HepG2 (cell line): ENCODE results near the gene ADGRF5. TPM values are rescaled to one million over a fixed set of nuclear protein-coding genes. Genes with fewer than 3 reads are reported as not detected.

ENCODE experiments used
- ATAC-seq: fragments of 200-7000 bp; cut with Tn5 transposase; 3 replicates; pipeline ENCODE4 v1.9.1; 2020; ENCODE audit warnings: mild to moderate bottlenecking, moderate library complexity
- BruUV-seq: library from RNA; stranded (reverse); fragments of 400-500 nt; replicated peaks from 2 replicates; lab custom pipeline; 2021; lab: Mats Ljungman, UMichigan
- CTCF ChIA-PET: fragments of 300-600 bp; formaldehyde crosslinking; extraction: SDS; loops from one replicate; lab custom pipeline; 2021; ENCODE audit warnings: low total read pairs, inconsistent platforms, low intra/inter-chr PET ratio; lab: Yijun Ruan, JAX
- POLR2A ChIA-PET: fragments of 350-600 bp; sonication (Branson Sonifier 250); formaldehyde crosslinking; loops from one replicate; lab custom pipeline; 2020; ENCODE audit warnings: antibody characterized with exemption, inconsistent platforms; lab: Yijun Ruan, JAX
- DNase-seq: peaks from one replicate; pipeline ENCODE4 v3.0.0-alpha.2; 2015; ENCODE audit warnings: low spot score
- FAIRE-seq: peaks from 3 replicates; lab custom pipeline; 2011; peaks lifted over from hg19 to GRCh38; lab: Jason Lieb, UNC
- H2AFZ ChIP-seq: one replicate; pipeline ENCODE4 v1.6.1; 2011; ENCODE audit warnings: low read length, inconsistent platforms
- H3K27ac ChIP-seq: fragments of 300-600 bp; 3 replicates; pipeline ENCODE4 v1.8.0; 2011; ENCODE audit warnings: mixed run types, mild to moderate bottlenecking, mixed read lengths, low read length, inconsistent platforms; ENCODE audit not compliant: insufficient read depth; ENCODE audit errors: extremely low read length
- H3K27me3 ChIP-seq, 2 experiments: fragments of 200-600 bp in 1 of 2; 2 replicates in 1 of 2; 3 replicates in 1 of 2; pipeline versions ENCODE4 v1.6.0 to v1.8.0; 2011; ENCODE audit warnings: low read length in 2 of 2, mild to moderate bottlenecking in 2 of 2, moderate library complexity in 2 of 2, inconsistent platforms in 1 of 2; ENCODE audit not compliant: insufficient read depth in 2 of 2, control insufficient read depth in 1 of 2
- H3K36me3 ChIP-seq, 2 experiments: fragments of 200-600 bp in 1 of 2; replicated peaks in 1 of 2; 2 replicates in 1 of 2; 3 replicates in 1 of 2; pipeline versions ENCODE4 v1.5.1 to v1.8.0; 2011; ENCODE audit warnings: low read length in 2 of 2, inconsistent platforms in 1 of 2; ENCODE audit not compliant: insufficient read depth in 2 of 2, control insufficient read depth in 1 of 2
- H3K4me1 ChIP-seq: 2 replicates; pipeline ENCODE4 v1.5.1; 2012; ENCODE audit warnings: low read length, inconsistent platforms; ENCODE audit not compliant: insufficient read depth
- H3K4me2 ChIP-seq: 2 replicates; pipeline ENCODE4 v1.6.0; 2011; ENCODE audit warnings: low read depth, low read length, inconsistent platforms
- H3K4me3 ChIP-seq, 3 experiments: fragments of 200-600 bp in 1 of 3; sonication (generic), shearing (Covaris generic) in 1 of 3; replicated peaks in 1 of 3; 2 replicates each; pipeline ENCODE4 v1.5.1; 2011 to 2016; ENCODE audit warnings: low read length in 3 of 3, inconsistent platforms in 2 of 3, low read depth in 2 of 3, mild to moderate bottlenecking in 2 of 3, control low read depth in 1 of 3, mixed read lengths in 1 of 3; ENCODE audit not compliant: insufficient read depth in 1 of 3
- H3K79me2 ChIP-seq: one replicate; pipeline ENCODE4 v1.6.1; 2011; ENCODE audit warnings: low read length, inconsistent platforms; ENCODE audit not compliant: insufficient read depth
- H3K9ac ChIP-seq: 2 replicates; pipeline ENCODE4 v1.6.0; 2011; ENCODE audit warnings: mild to moderate bottlenecking, low read depth, low read length, inconsistent platforms; ENCODE audit not compliant: insufficient read depth
- H3K9me3 ChIP-seq: 2 replicates; pipeline ENCODE4 v1.5.1; 2012; ENCODE audit warnings: mild to moderate bottlenecking, low read length
- H4K20me1 ChIP-seq: 2 replicates; pipeline ENCODE4 v1.6.0; 2011; ENCODE audit warnings: inconsistent platforms, mild to moderate bottlenecking, low read length, moderate library complexity; ENCODE audit not compliant: insufficient read depth
- KLF12 ChIP-seq: sonication (generic); formaldehyde crosslinking; IDR thresholded peaks from 2 replicates; pipeline ENCODE4 v1.4.0; 2020; ENCODE audit warnings: missing genetic modification reagents, borderline replicate concordance
- PHF5A ChIP-seq: IDR thresholded peaks from one replicate; pipeline ENCODE4 v1.6.1; 2018; ENCODE audit warnings: low read depth, missing genetic modification reagents; ENCODE audit not compliant: unreplicated experiment
- WGBS: methylation state at CpG from one replicate; pipeline ENCODE4 v1.1.6; 2017; ENCODE audit warnings: low lambda C conversion rate; 5-methylcytosine and 5-hydroxymethylcytosine counted together
- in situ Hi-C: cut with HindIII; loops from 2 replicates; pipeline ENCODE4 v1.10.0; 2017; ENCODE audit warnings: low pct_unique_long_range_greater_than_20kb; ENCODE audit not compliant: extremely low pct_ligation_motif_present
- intact Hi-C: fragments of 100-400 bp; cut with micrococcal nuclease; formaldehyde crosslinking; loops from one replicate; pipeline ENCODE4 v1.10.0; 2022; ENCODE audit not compliant: unreplicated experiment
- polyA plus RNA-seq, 8 experiments: library from polyadenylated mRNA; depleted of rRNA in 3 of 8; stranded (reverse) in 7 of 8; unstranded in 1 of 8; fragments of >200 nt; fragmentation: Illumina TruSeq in 4 of 8; extraction: Trizol in 4 of 8; gene quantifications; 2 replicates each; pipeline versions ENCODE4 v1.2.1 to v1.2.3, GENCODE V29; 2011 to 2016; ENCODE audit warnings: low read depth in 4 of 8, missing spikeins in 1 of 8, mixed read lengths in 1 of 8; ENCODE audit not compliant: insufficient read depth in 1 of 8
- total RNA-seq, 5 experiments: library from RNA; depleted of rRNA; stranded (reverse); fragments of >200 nt; fragmentation: Illumina TruSeq; extraction: Trizol; gene quantifications; 2 replicates each; pipeline ENCODE4 v1.2.3, GENCODE V29; 2016; ENCODE audit warnings: low read depth in 1 of 5
- TF ChIP-seq, protein P1 (sequence below): sonication (generic); formaldehyde crosslinking; IDR thresholded peaks from 2 replicates; pipeline ENCODE4 v1.4.0; 2020; ENCODE audit warnings: missing genetic modification reagents, mild to moderate bottlenecking, borderline replicate concordance
- TF ChIP-seq, protein P2 (sequence below): sonication (generic); formaldehyde crosslinking; IDR thresholded peaks from 2 replicates; pipeline ENCODE4 v1.9.0; 2022; ENCODE audit warnings: missing genetic modification reagents, mild to moderate bottlenecking, borderline replicate concordance
- TF ChIP-seq, protein P3 (sequence below): IDR thresholded peaks from 2 replicates; pipeline ENCODE4 v1.6.1; 2016
- TF ChIP-seq, protein P4 (sequence below): sonication (generic); formaldehyde crosslinking; IDR thresholded peaks from 2 replicates; pipeline ENCODE4 v1.4.0; 2020; ENCODE audit warnings: missing genetic modification reagents

The ADGRF5 gene
- total and polyA plus RNA-seq, 2 of the 13 experiments (the other 11 are each of a cell fraction or from before 2014, with no cell fraction given), result not detected

DNA sequence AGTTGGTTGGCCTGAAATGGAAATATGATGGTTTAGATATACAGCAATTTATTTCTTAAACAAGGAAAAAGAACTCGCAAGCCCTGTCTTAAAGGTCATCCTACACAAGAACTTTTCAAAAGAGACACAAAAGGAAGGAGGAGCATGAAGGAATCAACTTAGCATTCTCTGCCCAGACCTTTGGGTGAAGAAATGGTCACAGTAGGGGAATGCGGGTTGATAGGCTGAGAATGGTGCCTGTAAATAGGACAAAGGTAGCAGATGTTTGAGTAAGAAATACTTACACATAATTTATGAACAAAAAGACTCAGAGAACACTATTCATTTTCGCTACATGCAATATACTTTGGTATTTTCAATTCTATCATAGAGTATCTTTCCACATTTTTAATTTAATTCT is 15.0 kb downstream of the ADGRF5 start:
- no peak overlapping the region for H3K4me3 ChIP-seq
- BruUV-seq, result no TSS peak
- no peak overlapping the region for H3K9ac ChIP-seq
- H2AFZ ChIP-seq, result no peak overlapping the region
- DNase-seq, result no peak
- no peak for FAIRE-seq
- TF ChIP-seq, protein P1, sequence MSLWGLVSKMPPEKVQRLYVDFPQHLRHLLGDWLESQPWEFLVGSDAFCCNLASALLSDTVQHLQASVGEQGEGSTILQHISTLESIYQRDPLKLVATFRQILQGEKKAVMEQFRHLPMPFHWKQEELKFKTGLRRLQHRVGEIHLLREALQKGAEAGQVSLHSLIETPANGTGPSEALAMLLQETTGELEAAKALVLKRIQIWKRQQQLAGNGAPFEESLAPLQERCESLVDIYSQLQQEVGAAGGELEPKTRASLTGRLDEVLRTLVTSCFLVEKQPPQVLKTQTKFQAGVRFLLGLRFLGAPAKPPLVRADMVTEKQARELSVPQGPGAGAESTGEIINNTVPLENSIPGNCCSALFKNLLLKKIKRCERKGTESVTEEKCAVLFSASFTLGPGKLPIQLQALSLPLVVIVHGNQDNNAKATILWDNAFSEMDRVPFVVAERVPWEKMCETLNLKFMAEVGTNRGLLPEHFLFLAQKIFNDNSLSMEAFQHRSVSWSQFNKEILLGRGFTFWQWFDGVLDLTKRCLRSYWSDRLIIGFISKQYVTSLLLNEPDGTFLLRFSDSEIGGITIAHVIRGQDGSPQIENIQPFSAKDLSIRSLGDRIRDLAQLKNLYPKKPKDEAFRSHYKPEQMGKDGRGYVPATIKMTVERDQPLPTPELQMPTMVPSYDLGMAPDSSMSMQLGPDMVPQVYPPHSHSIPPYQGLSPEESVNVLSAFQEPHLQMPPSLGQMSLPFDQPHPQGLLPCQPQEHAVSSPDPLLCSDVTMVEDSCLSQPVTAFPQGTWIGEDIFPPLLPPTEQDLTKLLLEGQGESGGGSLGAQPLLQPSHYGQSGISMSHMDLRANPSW (CRISPR knock-in tag), result no peak
- TF ChIP-seq KLF12 (no peak), PHF5A (CRISPR knock-in tag) (no peak)
- TF ChIP-seq, protein P2, sequence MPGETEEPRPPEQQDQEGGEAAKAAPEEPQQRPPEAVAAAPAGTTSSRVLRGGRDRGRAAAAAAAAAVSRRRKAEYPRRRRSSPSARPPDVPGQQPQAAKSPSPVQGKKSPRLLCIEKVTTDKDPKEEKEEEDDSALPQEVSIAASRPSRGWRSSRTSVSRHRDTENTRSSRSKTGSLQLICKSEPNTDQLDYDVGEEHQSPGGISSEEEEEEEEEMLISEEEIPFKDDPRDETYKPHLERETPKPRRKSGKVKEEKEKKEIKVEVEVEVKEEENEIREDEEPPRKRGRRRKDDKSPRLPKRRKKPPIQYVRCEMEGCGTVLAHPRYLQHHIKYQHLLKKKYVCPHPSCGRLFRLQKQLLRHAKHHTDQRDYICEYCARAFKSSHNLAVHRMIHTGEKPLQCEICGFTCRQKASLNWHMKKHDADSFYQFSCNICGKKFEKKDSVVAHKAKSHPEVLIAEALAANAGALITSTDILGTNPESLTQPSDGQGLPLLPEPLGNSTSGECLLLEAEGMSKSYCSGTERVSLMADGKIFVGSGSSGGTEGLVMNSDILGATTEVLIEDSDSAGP (CRISPR knock-in tag), result no peak
- TF ChIP-seq, protein P3, sequence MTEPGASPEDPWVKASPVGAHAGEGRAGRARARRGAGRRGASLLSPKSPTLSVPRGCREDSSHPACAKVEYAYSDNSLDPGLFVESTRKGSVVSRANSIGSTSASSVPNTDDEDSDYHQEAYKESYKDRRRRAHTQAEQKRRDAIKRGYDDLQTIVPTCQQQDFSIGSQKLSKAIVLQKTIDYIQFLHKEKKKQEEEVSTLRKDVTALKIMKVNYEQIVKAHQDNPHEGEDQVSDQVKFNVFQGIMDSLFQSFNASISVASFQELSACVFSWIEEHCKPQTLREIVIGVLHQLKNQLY, result no peak
- TF ChIP-seq, protein P4, sequence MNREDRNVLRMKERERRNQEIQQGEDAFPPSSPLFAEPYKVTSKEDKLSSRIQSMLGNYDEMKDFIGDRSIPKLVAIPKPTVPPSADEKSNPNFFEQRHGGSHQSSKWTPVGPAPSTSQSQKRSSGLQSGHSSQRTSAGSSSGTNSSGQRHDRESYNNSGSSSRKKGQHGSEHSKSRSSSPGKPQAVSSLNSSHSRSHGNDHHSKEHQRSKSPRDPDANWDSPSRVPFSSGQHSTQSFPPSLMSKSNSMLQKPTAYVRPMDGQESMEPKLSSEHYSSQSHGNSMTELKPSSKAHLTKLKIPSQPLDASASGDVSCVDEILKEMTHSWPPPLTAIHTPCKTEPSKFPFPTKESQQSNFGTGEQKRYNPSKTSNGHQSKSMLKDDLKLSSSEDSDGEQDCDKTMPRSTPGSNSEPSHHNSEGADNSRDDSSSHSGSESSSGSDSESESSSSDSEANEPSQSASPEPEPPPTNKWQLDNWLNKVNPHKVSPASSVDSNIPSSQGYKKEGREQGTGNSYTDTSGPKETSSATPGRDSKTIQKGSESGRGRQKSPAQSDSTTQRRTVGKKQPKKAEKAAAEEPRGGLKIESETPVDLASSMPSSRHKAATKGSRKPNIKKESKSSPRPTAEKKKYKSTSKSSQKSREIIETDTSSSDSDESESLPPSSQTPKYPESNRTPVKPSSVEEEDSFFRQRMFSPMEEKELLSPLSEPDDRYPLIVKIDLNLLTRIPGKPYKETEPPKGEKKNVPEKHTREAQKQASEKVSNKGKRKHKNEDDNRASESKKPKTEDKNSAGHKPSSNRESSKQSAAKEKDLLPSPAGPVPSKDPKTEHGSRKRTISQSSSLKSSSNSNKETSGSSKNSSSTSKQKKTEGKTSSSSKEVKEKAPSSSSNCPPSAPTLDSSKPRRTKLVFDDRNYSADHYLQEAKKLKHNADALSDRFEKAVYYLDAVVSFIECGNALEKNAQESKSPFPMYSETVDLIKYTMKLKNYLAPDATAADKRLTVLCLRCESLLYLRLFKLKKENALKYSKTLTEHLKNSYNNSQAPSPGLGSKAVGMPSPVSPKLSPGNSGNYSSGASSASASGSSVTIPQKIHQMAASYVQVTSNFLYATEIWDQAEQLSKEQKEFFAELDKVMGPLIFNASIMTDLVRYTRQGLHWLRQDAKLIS (CRISPR knock-in tag), result no peak
- no peaks in the 10 kb centered on the region for H3K79me2 ChIP-seq
- peaks cover 0 to 8% of the 10 kb centered on the region in 2 experiments; a peak in 2 of 5 replicates for H3K27me3 ChIP-seq
- in situ Hi-C loops (no loop called here), intact Hi-C loops (no loop called here)
- CTCF ChIA-PET, result no interaction called here
- ATAC-seq, result no peak
- no peaks in the 10 kb centered on the region for H3K36me3 ChIP-seq
- WGBS, result 3% methylated on average over 3 of the region's 3 CpGs
- no peaks in the 10 kb centered on the region for H3K4me1 ChIP-seq
- H3K4me2 ChIP-seq, result no peak overlapping the region
- H3K9me3 ChIP-seq, result no peaks in the 10 kb centered on the region
- no peaks in the 10 kb centered on the region for H4K20me1 ChIP-seq
- POLR2A ChIA-PET, result no interaction called here
- H3K27ac ChIP-seq, result no peak overlapping the region
